Cardiac fibroblast (primary cell): ENCODE results near the gene ADD1.

Experiments
- DNase-seq, 2 donors: peaks; one replicate each; pipeline versions ENCODE4 v3.0.0 to v3.0.0-alpha.2; 2010; ENCODE audit warnings: low read depth in 2 of 2
- H3K4me3 ChIP-seq, 2 donors: replicated peaks in 1 of 2; 1 replicate in 1 of 2; 2 replicates in 1 of 2; pipeline ENCODE4 v1.5.1; 2011; ENCODE audit warnings: low read depth in 2 of 2, low read length in 2 of 2, mild to moderate bottlenecking in 2 of 2, moderate library complexity in 1 of 2
- TF ChIP-seq, protein P1 (sequence below): IDR thresholded peaks from one replicate; pipeline ENCODE4 v1.5.1; 2011; ENCODE audit warnings: low read depth, mild to moderate bottlenecking, low read length, inconsistent platforms

Gene ADD1

DNA sequence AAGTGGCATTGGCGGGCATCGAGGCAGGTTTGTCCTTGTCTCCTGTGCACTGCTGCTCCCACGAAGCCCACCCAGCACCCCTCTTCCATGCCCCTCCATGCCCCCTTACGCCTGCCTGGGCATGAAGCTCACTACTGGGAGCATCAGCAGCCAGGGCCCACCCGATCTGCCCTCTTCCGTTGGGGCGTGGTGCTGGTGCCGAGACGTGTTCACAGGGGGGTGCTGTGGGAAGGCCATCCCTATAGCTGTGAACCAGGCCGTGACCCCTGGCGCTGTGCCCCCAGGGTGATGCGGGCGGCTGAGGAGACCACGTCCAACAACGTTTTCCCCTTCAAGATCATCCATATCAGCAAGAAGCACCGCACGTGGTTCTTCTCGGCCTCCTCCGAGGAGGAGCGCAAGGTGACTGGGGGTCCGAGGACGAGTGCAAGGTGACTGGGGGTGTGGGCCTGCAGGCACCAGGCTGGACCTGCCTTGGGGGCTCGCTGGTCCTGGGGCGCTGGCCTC, 19.3 kb upstream of the ADD1 start:
- no peak for DNase-seq
- H3K4me3 ChIP-seq, result no peak overlapping the region

DNA sequence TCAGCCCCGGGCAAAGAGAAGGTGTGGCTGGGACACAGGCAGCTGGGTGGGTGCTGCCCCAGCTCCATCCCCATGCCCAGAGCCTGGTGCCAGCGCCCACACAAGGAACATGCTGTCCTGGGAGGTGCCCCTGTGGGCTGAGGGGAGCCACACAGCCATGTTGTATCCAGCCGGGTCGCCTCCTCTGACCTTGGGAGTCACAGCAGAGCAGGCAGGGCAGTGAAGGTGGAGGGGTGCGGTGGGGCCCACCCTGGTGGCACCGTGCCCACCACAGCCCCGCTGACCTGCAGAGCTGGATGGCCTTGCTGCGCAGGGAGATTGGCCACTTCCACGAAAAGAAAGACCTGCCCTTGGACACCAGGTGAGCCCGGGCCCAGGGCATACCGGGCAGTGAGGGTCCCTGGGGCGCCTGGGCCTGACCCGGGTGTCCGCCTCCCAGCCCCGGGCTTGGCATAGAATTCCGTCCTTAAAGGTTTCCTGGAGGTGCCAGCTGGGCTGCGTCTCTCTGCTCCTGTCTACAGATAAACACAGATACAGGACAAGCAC, 18.7 kb upstream of the ADD1 start:
- no peak overlapping the region for H3K4me3 ChIP-seq
- TF ChIP-seq, protein P1, sequence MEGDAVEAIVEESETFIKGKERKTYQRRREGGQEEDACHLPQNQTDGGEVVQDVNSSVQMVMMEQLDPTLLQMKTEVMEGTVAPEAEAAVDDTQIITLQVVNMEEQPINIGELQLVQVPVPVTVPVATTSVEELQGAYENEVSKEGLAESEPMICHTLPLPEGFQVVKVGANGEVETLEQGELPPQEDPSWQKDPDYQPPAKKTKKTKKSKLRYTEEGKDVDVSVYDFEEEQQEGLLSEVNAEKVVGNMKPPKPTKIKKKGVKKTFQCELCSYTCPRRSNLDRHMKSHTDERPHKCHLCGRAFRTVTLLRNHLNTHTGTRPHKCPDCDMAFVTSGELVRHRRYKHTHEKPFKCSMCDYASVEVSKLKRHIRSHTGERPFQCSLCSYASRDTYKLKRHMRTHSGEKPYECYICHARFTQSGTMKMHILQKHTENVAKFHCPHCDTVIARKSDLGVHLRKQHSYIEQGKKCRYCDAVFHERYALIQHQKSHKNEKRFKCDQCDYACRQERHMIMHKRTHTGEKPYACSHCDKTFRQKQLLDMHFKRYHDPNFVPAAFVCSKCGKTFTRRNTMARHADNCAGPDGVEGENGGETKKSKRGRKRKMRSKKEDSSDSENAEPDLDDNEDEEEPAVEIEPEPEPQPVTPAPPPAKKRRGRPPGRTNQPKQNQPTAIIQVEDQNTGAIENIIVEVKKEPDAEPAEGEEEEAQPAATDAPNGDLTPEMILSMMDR, result no peak
- DNase-seq, result no peak

More for the DNA sequence above, 19.3 kb upstream of the ADD1 start:
- TF ChIP-seq, protein P1, result no peak

DNA sequence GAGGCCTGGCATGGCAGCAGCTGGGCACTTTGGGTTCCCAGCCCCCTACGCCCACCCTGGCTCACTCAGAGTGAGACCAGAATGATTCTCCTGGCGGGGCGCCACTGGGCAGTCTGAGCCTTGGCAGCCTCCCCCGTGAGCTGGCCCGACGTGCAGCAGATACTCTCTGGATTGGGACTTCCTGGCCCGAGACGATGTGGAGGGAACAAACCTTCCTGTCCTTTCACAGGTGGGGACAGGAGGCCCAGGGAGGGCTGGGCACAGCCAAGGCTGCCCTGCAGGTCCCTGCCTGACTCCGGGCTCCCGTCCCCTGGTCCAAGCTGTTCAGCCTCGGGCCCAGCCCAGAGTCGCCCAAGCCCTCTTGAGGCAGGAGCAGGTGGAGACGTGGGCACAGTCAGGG, 17.9 kb upstream of the ADD1 start:
- TF ChIP-seq, protein P1, result no peak
- no peak for DNase-seq
- no peak overlapping the region for H3K4me3 ChIP-seq

DNA sequence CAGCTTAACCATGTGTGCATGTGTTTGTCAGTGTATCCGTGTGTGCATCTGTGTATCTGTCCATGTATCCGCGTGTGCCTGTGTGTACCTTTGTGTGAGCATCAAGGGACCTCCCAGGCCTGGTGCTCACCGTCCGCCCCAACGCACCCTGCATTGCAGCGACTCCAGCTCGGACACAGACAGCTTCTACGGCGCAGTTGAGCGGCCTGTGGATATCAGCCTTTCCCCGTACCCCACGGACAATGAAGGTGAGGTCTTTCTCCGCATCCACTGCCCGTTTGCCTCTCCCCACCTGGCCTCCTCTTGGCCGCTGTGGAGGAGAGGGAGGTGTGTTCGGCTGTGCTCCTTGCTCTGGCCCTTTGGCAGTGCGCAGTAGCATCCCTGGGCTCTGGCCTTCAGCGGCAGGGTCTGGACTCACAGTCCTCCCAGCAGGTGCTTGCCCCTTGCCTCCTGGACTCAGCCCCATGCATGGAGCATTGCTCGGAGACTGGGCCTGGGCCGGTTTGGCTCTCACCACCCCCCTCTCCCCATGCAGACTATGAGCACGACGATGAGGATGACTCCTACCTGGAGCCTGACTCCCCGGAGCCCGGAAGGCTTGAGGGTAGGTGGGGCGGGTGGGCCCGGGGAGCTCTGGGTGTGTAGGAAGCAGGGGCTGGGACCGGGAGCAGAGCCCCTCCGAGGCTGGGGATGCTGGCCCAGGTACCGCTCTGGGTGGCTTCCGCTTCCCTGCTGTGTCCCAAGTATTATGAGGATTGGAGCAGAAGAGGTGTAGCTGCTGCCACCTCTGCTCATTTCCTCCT, 16.4 kb upstream of the ADD1 start:
- DNase-seq, result no peak
- no peak overlapping the region for H3K4me3 ChIP-seq

DNA sequence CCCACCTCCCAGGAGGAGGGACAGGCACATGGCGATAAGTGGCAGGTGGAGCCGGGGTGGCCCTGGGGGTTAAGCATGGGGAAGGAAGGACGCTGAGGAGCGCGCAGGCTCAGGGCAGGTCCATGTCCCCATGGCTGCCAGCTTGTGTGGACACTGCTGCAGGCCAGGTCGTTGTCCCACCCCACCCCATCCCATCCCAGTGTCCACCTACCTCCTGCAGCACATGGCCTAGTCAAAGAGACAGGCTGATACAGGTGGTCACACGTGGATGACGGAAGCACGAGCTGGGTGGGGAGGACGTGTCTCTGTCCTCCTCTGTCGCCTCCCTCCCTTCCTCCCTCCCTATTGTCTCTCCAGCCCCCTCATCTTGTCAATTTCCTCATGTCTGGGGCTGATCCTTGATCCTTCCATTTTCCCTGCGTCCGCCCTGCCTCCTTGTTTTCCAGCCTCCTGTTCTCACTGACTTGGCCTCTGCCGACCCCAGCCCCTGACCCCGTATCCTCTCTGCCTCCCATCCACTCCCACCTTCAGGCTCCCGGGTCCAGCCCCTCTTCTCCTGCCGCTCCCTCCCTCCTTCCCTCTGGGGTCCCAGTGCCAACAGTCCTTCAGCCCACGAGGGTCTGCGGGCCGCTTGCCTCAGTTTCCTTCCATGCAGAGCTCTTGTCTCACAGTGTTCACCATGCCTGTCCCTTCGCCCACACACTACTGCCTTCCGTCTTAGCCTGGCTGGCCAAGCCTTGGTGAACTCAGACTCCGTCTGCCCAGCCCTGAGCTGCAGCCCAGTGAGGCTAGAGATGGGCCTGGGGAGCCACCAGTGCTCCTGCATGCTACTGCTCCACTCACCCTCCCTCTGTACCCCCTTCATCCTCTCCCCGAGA, 15.5 kb upstream of the ADD1 start:
- DNase-seq, result no peak
- no peak overlapping the region for H3K4me3 ChIP-seq
- TF ChIP-seq, protein P1, result no peak

More for the DNA sequence above, 16.4 kb upstream of the ADD1 start:
- TF ChIP-seq, protein P1, result no peak

DNA sequence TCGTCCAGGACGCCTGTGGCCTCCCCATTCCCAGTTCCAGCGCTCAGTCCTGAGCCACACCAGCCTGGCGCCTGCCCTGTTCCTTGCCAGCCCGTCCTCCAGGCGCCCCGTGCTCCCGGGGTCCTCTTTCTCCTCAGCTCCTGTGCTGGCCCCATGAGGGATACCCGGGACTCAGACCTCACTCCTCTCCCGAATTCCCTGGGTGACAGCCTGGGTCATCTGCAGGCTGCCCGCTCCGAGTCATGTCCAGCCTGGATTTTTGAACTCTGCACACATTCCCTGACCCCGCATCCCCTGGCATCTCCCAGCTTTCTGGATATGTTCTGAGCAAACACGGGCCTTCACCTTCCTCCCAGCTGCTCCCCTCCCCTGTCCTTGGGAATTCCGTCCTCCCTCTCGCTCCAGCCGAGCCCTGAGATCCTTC, 14.9 kb upstream of the ADD1 start:
- DNase-seq, result no peak
- TF ChIP-seq, protein P1, result no peak
- no peak overlapping the region for H3K4me3 ChIP-seq
